Activated naive CD8-positive, alpha-beta T cell treated with anti-CD3 and anti-CD28 coated beads, Interleukin-2, amount 10 ng/mL, durations not matched to agents 7 days and 5 days (primary cell): Measurements from ENCODE around the gene SRGAP2. TPM values are rescaled to one million over a fixed set of nuclear protein-coding genes. Genes with fewer than 3 reads are reported as not detected.
"Not testable (repeated sequence)": the region's sequence is repeated elsewhere in the genome, so short reads cannot be mapped to it uniquely, and the experiment has no call there.

ENCODE experiments used
- ATAC-seq: fragments of 150-1000 bp; cut with Tn5 transposase; one replicate; pipeline ENCODE4 v1.10.0; 2021; ENCODE audit warnings: low read depth, moderate library complexity
- POLR2A ChIA-PET: fragments of 350-600 bp; sonication (Branson Sonifier 250); formaldehyde crosslinking; loops from one replicate; lab custom pipeline; 2021; ENCODE audit warnings: antibody characterized with exemption; lab: Charles Lee
- DNase-seq: peaks from one replicate; pipeline ENCODE4 v3.0.0; 2021
- H3K27ac Mint-ChIP-seq: one replicate; pipeline ENCODE4 v1.8.0; 2022; ENCODE audit warnings: mild to moderate bottlenecking, mixed read lengths
- H3K27me3 Mint-ChIP-seq: one replicate; pipeline ENCODE4 v1.8.0; 2022; ENCODE audit warnings: mild to moderate bottlenecking, moderate library complexity, mixed read lengths
- H3K36me3 Mint-ChIP-seq: one replicate; pipeline ENCODE4 v1.8.0; 2021; ENCODE audit warnings: mild to moderate bottlenecking, mixed read lengths
- H3K4me1 Mint-ChIP-seq: one replicate; pipeline ENCODE4 v1.8.0; 2021; ENCODE audit warnings: mixed read lengths
- H3K4me3 Mint-ChIP-seq: one replicate; pipeline ENCODE4 v1.8.0; 2022; ENCODE audit warnings: mild to moderate bottlenecking, moderate library complexity, mixed read lengths
- H3K9me3 Mint-ChIP-seq: one replicate; pipeline ENCODE4 v1.8.0; 2021; ENCODE audit warnings: mixed read lengths
- total RNA-seq, 2 experiments: library from RNA; stranded (reverse); gene quantifications; one replicate each; pipeline ENCODE4 v1.2.3, GENCODE V29; 2021

Gene SRGAP2
- total RNA-seq, 2 experiments from 2014 or later: 79.7 to 83.8 TPM

- H3K27me3 Mint-ChIP-seq, H3K4me1 Mint-ChIP-seq, H3K36me3 Mint-ChIP-seq, H3K9me3 Mint-ChIP-seq, ATAC-seq, H3K27ac Mint-ChIP-seq, H3K4me3 Mint-ChIP-seq, POLR2A ChIA-PET, DNase-seq: not testable (repeated sequence)
Measured at GRCh38 chr1:206246129-206246886, 43.0 kb downstream of the SRGAP2 start.

DNA sequence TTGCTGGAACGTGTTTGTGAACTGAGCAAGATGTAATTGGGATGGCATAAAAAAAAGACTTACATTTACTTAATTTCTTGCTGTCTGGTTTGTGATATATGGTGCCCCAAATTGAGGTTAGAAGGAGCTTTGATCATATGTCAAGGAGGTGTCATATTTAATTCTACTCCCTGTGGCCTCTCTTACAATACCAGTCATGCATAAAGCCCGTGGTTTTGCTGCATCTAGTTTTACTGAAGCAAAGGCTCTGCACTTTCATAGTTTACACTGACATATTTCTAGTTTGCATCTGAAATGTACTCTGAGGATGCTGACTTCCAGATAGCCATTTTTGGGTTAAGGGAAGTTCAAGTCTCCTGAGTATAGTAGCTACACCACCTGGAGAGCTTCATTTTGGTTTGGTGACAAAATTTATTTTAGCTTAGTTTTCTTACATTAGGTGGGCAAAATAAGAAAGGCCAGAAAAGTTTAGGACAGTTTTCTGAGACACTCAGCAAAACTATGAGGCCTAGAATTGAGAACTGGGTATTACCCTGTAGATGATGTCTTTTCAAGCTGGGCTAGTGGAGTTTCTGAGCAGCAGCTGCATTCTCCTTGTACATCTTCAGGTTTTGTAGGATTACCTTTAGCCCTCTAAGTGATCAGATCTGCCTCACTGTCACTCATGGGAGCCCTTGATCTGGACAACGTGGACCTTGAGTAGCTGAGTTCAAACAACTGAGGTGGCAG, 47.8 kb downstream of the SRGAP2 start:
- H3K4me1 Mint-ChIP-seq, POLR2A ChIA-PET, H3K36me3 Mint-ChIP-seq, DNase-seq, H3K27ac Mint-ChIP-seq, H3K27me3 Mint-ChIP-seq, H3K9me3 Mint-ChIP-seq, H3K4me3 Mint-ChIP-seq, ATAC-seq: not testable (repeated sequence)

GRCh38 chr1:206252680-206253335, 49.5 kb downstream of the SRGAP2 start:
- H3K27ac Mint-ChIP-seq, H3K27me3 Mint-ChIP-seq, DNase-seq, H3K9me3 Mint-ChIP-seq, H3K4me3 Mint-ChIP-seq, H3K4me1 Mint-ChIP-seq, POLR2A ChIA-PET, H3K36me3 Mint-ChIP-seq, ATAC-seq: not testable (repeated sequence)

Other genes with a start within 250 kb of the SRGAP2 start
- gene RAB7B, start 200.1 kb upstream of the SRGAP2 start, total RNA-seq: under 1 TPM; 0.80 to 0.91 TPM
- not detected for gene CTSE, start 179.6 kb upstream of the SRGAP2 start, total RNA-seq
- not detected for gene RHEX, start 150.4 kb upstream of the SRGAP2 start, total RNA-seq
- gene AVPR1B, start 86.2 kb upstream of the SRGAP2 start, total RNA-seq: not detected
- gene FAM72A, start 702 bp upstream of the SRGAP2 start, total RNA-seq: 10 to 100 TPM; 21.3 to 22.1 TPM